H1 (cell line): Measurements from ENCODE around the gene POLR2C. TPM values are rescaled to one million over a fixed set of nuclear protein-coding genes. Genes with fewer than 3 reads are reported as not detected.

ENCODE experiments used
- CTCF ChIA-PET: fragments of 300-600 bp; sonication (Branson Sonifier 250); formaldehyde crosslinking; loops from one replicate; lab custom pipeline; 2021; ENCODE audit not compliant: partially characterized antibody; lab: Charles Lee
- POLR2A ChIA-PET: fragments of 300-600 bp; sonication (Branson Sonifier 250); formaldehyde crosslinking; loops from one replicate; lab custom pipeline; 2021; ENCODE audit warnings: inconsistent platforms; ENCODE audit not compliant: partially characterized antibody; lab: Charles Lee
- DNase-seq, 2 experiments: peaks; one replicate each; pipeline versions ENCODE4 v3.0.0 to v3.0.0-alpha.2; 2010 to 2022; ENCODE audit warnings: low spot score in 2 of 2, low read depth in 1 of 2, mixed read lengths in 1 of 2
- FAIRE-seq: peaks from 2 replicates; lab custom pipeline; 2011; peaks lifted over from hg19 to GRCh38; lab: Jason Lieb, UNC
- H2AFZ ChIP-seq: 2 replicates; pipeline ENCODE4 v1.8.1; 2012; ENCODE audit warnings: low read length, inconsistent platforms
- H2AK5ac ChIP-seq: 2 replicates; pipeline ENCODE4 v1.6.1; 2013; ENCODE audit warnings: low read depth, low read length
- H2BK120ac ChIP-seq: replicated peaks from 2 replicates; pipeline ENCODE3; 2013; ENCODE audit warnings: low read depth, low read length, inconsistent platforms
- H2BK12ac ChIP-seq: 2 replicates; pipeline ENCODE4 v1.6.1; 2013; ENCODE audit warnings: low read depth, low read length
- H2BK15ac ChIP-seq: 2 replicates; pipeline ENCODE4 v1.6.1; 2013; ENCODE audit warnings: low read length
- H2BK20ac ChIP-seq: 2 replicates; pipeline ENCODE4 v1.6.1; 2013; ENCODE audit warnings: low read length
- H2BK5ac ChIP-seq: 2 replicates; pipeline ENCODE4 v1.6.1; 2013; ENCODE audit warnings: low read depth, low read length
- H3K14ac ChIP-seq: 2 replicates; pipeline ENCODE4 v1.6.1; 2013; ENCODE audit warnings: inconsistent platforms; ENCODE audit not compliant: insufficient read length
- H3K18ac ChIP-seq: 2 replicates; pipeline ENCODE4 v1.6.1; 2013; ENCODE audit warnings: low read length; ENCODE audit errors: extremely low read depth
- H3K23ac ChIP-seq: 2 replicates; pipeline ENCODE4 v1.6.1; 2013; ENCODE audit warnings: inconsistent platforms; ENCODE audit not compliant: insufficient read length
- H3K23me2 ChIP-seq: 2 replicates; pipeline ENCODE4 v1.6.1; 2013; ENCODE audit warnings: low read depth, low read length
- H3K27ac ChIP-seq: 2 replicates; pipeline ENCODE4 v1.6.1; 2011; ENCODE audit warnings: low read depth, low read length, inconsistent platforms
- H3K27me3 ChIP-seq, 4 experiments: replicated peaks in 1 of 4; 1 replicate in 1 of 4; 2 replicates in 3 of 4; pipeline versions ENCODE4 v1.6.1 to v1.8.1; 2011 to 2013; ENCODE audit warnings: low read length in 3 of 4, mild to moderate bottlenecking in 3 of 4, inconsistent platforms in 2 of 4, mixed read lengths in 2 of 4, moderate library complexity in 1 of 4; ENCODE audit not compliant: control insufficient read depth in 3 of 4, insufficient read depth in 3 of 4; ENCODE audit errors: extremely low read depth in 1 of 4
- H3K36me3 ChIP-seq, 4 experiments: 2 replicates each; pipeline versions ENCODE4 v1.6.1 to v1.8.1; 2011 to 2013; ENCODE audit warnings: mild to moderate bottlenecking in 4 of 4, low read length in 3 of 4, moderate library complexity in 2 of 4, control low read depth in 1 of 4, inconsistent platforms in 1 of 4; ENCODE audit not compliant: insufficient read depth in 4 of 4, control insufficient read depth in 2 of 4
- H3K4ac ChIP-seq: replicated peaks from 2 replicates; pipeline ENCODE3; 2013; ENCODE audit warnings: low read length, low read depth, mixed read lengths, inconsistent platforms; ENCODE audit not compliant: insufficient read length
- H3K4me1 ChIP-seq, 4 experiments: replicated peaks in 1 of 4; 1 replicate in 1 of 4; 2 replicates in 3 of 4; pipeline versions ENCODE4 v1.6.1 to v1.8.1; 2011 to 2013; ENCODE audit warnings: low read length in 3 of 4, inconsistent platforms in 2 of 4, mixed read lengths in 1 of 4; ENCODE audit not compliant: insufficient read depth in 4 of 4, control insufficient read depth in 3 of 4
- H3K4me2 ChIP-seq, 2 experiments: 2 replicates each; pipeline versions ENCODE4 v1.6.1 to v1.8.1; 2011 to 2013; ENCODE audit warnings: low read depth in 2 of 2, low read length in 2 of 2, control low read depth in 1 of 2, inconsistent platforms in 1 of 2, mild to moderate bottlenecking in 1 of 2; ENCODE audit not compliant: insufficient read depth in 1 of 2
- H3K4me3 ChIP-seq, 4 experiments: fragments of 200-600, 300-600 bp in 1 of 4; sonication (generic), shearing (Covaris generic), sonication (Bioruptor Twin) in 1 of 4; 2 replicates each; pipeline versions ENCODE4 v1.5.1 to v1.8.1; 2011 to 2016; ENCODE audit warnings: low read length in 4 of 4, low read depth in 3 of 4, control low read depth in 2 of 4, inconsistent platforms in 2 of 4, mild to moderate bottlenecking in 2 of 4, mixed read lengths in 1 of 4, moderate library complexity in 1 of 4; ENCODE audit not compliant: insufficient read depth in 2 of 4; ENCODE audit errors: extremely low read depth in 1 of 4
- H3K56ac ChIP-seq: replicated peaks from 2 replicates; pipeline ENCODE3; 2013; ENCODE audit warnings: low read depth, mild to moderate bottlenecking, mixed read lengths, low read length, inconsistent platforms; ENCODE audit not compliant: insufficient read length
- H3K79me1 ChIP-seq: 2 replicates; pipeline ENCODE4 v1.6.1; 2013; ENCODE audit warnings: low read depth, low read length, control low read depth
- H3K79me2 ChIP-seq, 2 experiments: 2 replicates each; pipeline versions ENCODE4 v1.6.1 to v1.8.1; 2012 to 2013; ENCODE audit warnings: low read length in 2 of 2, mild to moderate bottlenecking in 2 of 2, inconsistent platforms in 1 of 2; ENCODE audit not compliant: insufficient read depth in 2 of 2, control insufficient read depth in 1 of 2
- H3K9ac ChIP-seq, 4 experiments: replicated peaks in 1 of 4; 1 replicate in 1 of 4; 2 replicates in 3 of 4; pipeline versions ENCODE4 v1.6.1 to v1.8.1; 2011 to 2013; ENCODE audit warnings: low read depth in 3 of 4, low read length in 3 of 4, control low read depth in 2 of 4, mild to moderate bottlenecking in 2 of 4, moderate library complexity in 2 of 4, inconsistent platforms in 1 of 4; ENCODE audit errors: extremely low read depth in 1 of 4
- H3K9me3 ChIP-seq, 2 experiments: 2 replicates each; pipeline versions ENCODE4 v1.6.1 to v1.8.1; 2012 to 2013; ENCODE audit warnings: mild to moderate bottlenecking in 2 of 2, moderate library complexity in 2 of 2, control low read depth in 1 of 2, inconsistent platforms in 1 of 2, low read depth in 1 of 2, low read length in 1 of 2, mixed read lengths in 1 of 2; ENCODE audit not compliant: insufficient read depth in 2 of 2
- H4K20me1 ChIP-seq, 2 experiments: replicated peaks in 1 of 2; 2 replicates each; pipeline versions ENCODE3 to v1.8.1; 2011 to 2013; ENCODE audit warnings: inconsistent platforms in 2 of 2, low read length in 2 of 2, mild to moderate bottlenecking in 1 of 2; ENCODE audit not compliant: insufficient read depth in 2 of 2, control insufficient read depth in 1 of 2
- H4K5ac ChIP-seq: 2 replicates; pipeline ENCODE4 v1.6.1; 2013; ENCODE audit warnings: low read length, low read depth, mixed read lengths, inconsistent platforms; ENCODE audit not compliant: insufficient read length
- H4K8ac ChIP-seq: 2 replicates; pipeline ENCODE4 v1.8.0; 2013; ENCODE audit warnings: mild to moderate bottlenecking, moderate library complexity, low read length, inconsistent platforms; ENCODE audit not compliant: insufficient read depth; ENCODE audit errors: extremely low read depth
- H4K91ac ChIP-seq: replicated peaks from 2 replicates; pipeline ENCODE3; 2013; ENCODE audit warnings: low read length, mixed read lengths, inconsistent platforms; ENCODE audit not compliant: insufficient read length
- BCL11A ChIP-seq, 2 experiments: IDR thresholded peaks; one replicate each; pipeline ENCODE4 v1.6.1; 2011; ENCODE audit warnings: low read depth in 2 of 2, low read length in 2 of 2, mild to moderate bottlenecking in 2 of 2
- E2F6 ChIP-seq: IDR thresholded peaks from 2 replicates; pipeline ENCODE4 v1.6.1; 2012; ENCODE audit warnings: inconsistent platforms
- KDM4A ChIP-seq: IDR thresholded peaks from one replicate; pipeline ENCODE4 v1.7.1; 2012; ENCODE audit warnings: low read depth, mild to moderate bottlenecking, moderate library complexity, low read length, inconsistent platforms; ENCODE audit not compliant: severe bottlenecking
- RBBP5 ChIP-seq: IDR thresholded peaks from 2 replicates; pipeline ENCODE4 v1.7.1; 2012; ENCODE audit warnings: low read depth, mild to moderate bottlenecking, inconsistent platforms, low read length, moderate library complexity, borderline replicate concordance
- polyA plus RNA-seq, 7 experiments: library from polyadenylated mRNA; depleted of rRNA in 3 of 7; stranded (reverse) in 5 of 7; unstranded in 2 of 7; fragments of >200 nt in 5 of 7; fragments of 200-250 nt in 2 of 7; gene quantifications; 1 replicate in 5 of 7; 2 replicates in 1 of 7; 4 replicates in 1 of 7; pipeline versions ENCODE4 v1.2.1 to v1.2.3, GENCODE V29; 2011 to 2013; ENCODE audit warnings: missing spikeins in 2 of 7, mixed read lengths in 2 of 7
- total RNA-seq: library from RNA; stranded (reverse); fragmentation: NEBNext Ultra II Directional; extraction: Animal tissue kit (Norgen Biotek cat#: 25700); gene quantifications from 2 replicates; pipeline ENCODE4 v1.2.1, GENCODE V29; 2021

POLR2C gene
- total and polyA plus RNA-seq, 2 of the 8 experiments (the other 6 are each of a cell fraction or from before 2014, with no cell fraction given) = 72.5 to 132 TPM

GRCh38 chr16:57427824-57428223 lies 34.7 kb upstream of the POLR2C start:
- H2AK5ac ChIP-seq = no peak overlapping the region
- H2BK120ac ChIP-seq = no peak overlapping the region
- TF ChIP-seq KDM4A (no peak), E2F6 (no peak), BCL11A (IDR thresholded peaks at IDR 0.05; ENCODE audit: low read depth in 2 of 2, low read length in 2 of 2) (no peak), RBBP5 (no peak)
- TF ChIP-seq, all 59 proteins: peak for 0
- Histone ChIP-seq H3K14ac (no peak overlapping the region), H3K4me3 (no peak overlapping the region), H3K23me2 (no peaks in the 10 kb centered on the region), H2BK20ac (no peak overlapping the region), H4K5ac (no peak overlapping the region), H2AFZ (no peak overlapping the region), H3K18ac (no peak overlapping the region), H2BK12ac (no peak overlapping the region), H4K91ac (no peak overlapping the region), H3K79me2 (no peaks in the 10 kb centered on the region), H2BK15ac (no peak overlapping the region), H3K4ac (no peak overlapping the region), H3K9ac (no peak overlapping the region), H4K20me1 (peaks cover 0 to 2% of the 10 kb centered on the region in 2 experiments), H3K4me2 (no peak overlapping the region), H3K23ac (no peak overlapping the region), H3K27me3 (no peaks in the 10 kb centered on the region), H3K27ac (no peak overlapping the region), H3K4me1 (no peaks in the 10 kb centered on the region), H2BK5ac (no peak overlapping the region), H3K9me3 (no peaks in the 10 kb centered on the region), H4K8ac (no peak overlapping the region), H3K36me3 (peaks cover 11 to 44% (median 35%) of the 10 kb centered on the region in 4 experiments; a peak in 7 of 8 replicates), H3K79me1 (no peaks in the 10 kb centered on the region), H3K56ac (no peak overlapping the region)
- FAIRE-seq (no peak), DNase-seq (no peak)
- ChIA-PET POLR2A (no interaction called here), CTCF (no interaction called here)
